Cerebellar cortex (tissue), 1 donor: ENCODE results near the gene WDR83.
"Not testable (repeated sequence)": the region's sequence is repeated elsewhere in the genome, so short reads cannot be mapped to it uniquely, and the experiment has no call there.

ENCODE experiments used
- DNase-seq: peaks from one replicate; pipeline ENCODE4 v3.0.0-alpha.2; 2015; ENCODE audit warnings: low spot score

The WDR83 gene

GRCh38 chr19:12666265-12667048 lies at the start of gene WDR83, which contains the start of gene MAN2B1:
Gene WDR83, plus strand, starts transcription at chr19:12666807. Its CDS starts 2,984 bp downstream, at chr19:12669791.
Gene MAN2B1, minus strand, starts transcription at chr19:12666742. Its CDS starts 41 bp downstream, at chr19:12666701.
- DNase-seq = peak; percentile 76

- no peak for DNase-seq
These were observed 49.0 kb upstream of the WDR83 start for GRCh38 chr19:12617646-12618045.

- not testable (repeated sequence) for DNase-seq
These were observed 45.2 kb upstream of the WDR83 start for GRCh38 chr19:12621253-12622024.

GRCh38 chr19:12623361-12624031 lies 43.1 kb upstream of the WDR83 start:
- DNase-seq = no peak

- no peak for DNase-seq
These were observed 39.6 kb upstream of the WDR83 start for GRCh38 chr19:12626958-12627357.

- DNase-seq = peak; percentile 18
These were observed 38.3 kb upstream of the WDR83 start for GRCh38 chr19:12628040-12629022.

- DNase-seq = no peak
These were observed 37.4 kb upstream of the WDR83 start for GRCh38 chr19:12629215-12629614.

- no peak for DNase-seq
These were observed 30.0 kb upstream of the WDR83 start for GRCh38 chr19:12636631-12637030.

GRCh38 chr19:12638611-12639182 lies 27.9 kb upstream of the WDR83 start:
- no peak for DNase-seq

- peak; percentile 80 for DNase-seq
These were observed 26.6 kb upstream of the WDR83 start for GRCh38 chr19:12639901-12640613.

- DNase-seq = no peak
These were observed 25.2 kb upstream of the WDR83 start for GRCh38 chr19:12641456-12641855.

- DNase-seq = no peak
These were observed 24.1 kb upstream of the WDR83 start for GRCh38 chr19:12642506-12642905.

GRCh38 chr19:12643716-12644115 lies 22.9 kb upstream of the WDR83 start:
- not testable (repeated sequence) for DNase-seq

GRCh38 chr19:12646551-12646950 lies 20.1 kb upstream of the WDR83 start:
- no peak for DNase-seq

- no peak for DNase-seq
These were observed 19.6 kb upstream of the WDR83 start for GRCh38 chr19:12647047-12647446.

GRCh38 chr19:12647490-12648071 lies 19.0 kb upstream of the WDR83 start:
- no peak for DNase-seq

GRCh38 chr19:12648088-12648487 lies 18.5 kb upstream of the WDR83 start:
- DNase-seq = no peak

- no peak for DNase-seq
These were observed 16.7 kb upstream of the WDR83 start for GRCh38 chr19:12649941-12650340.

GRCh38 chr19:12652219-12652618 lies 14.4 kb upstream of the WDR83 start:
- no peak for DNase-seq

- DNase-seq = no peak
These were observed 11.1 kb upstream of the WDR83 start for GRCh38 chr19:12655546-12655945.
